ENCODE data around the gene MRAP2. TPM values are rescaled to one million over a fixed set of nuclear protein-coding genes. Genes with fewer than 3 reads are reported as not detected.
A peak's percentile ranks its signal among the peaks of the same experiment; 100 is the strongest.

MRAP2 gene
- total and polyA plus RNA-seq, 2 of the 13 experiments (the other 11 are each of a cell fraction or from before 2014, with no cell fraction given) = 0.33 to 3.5 TPM

GRCh38 chr6:84035484-84035883 lies 1.9 kb downstream of the MRAP2 start (continued):
- no peak for TF ChIP-seq ZNF781 (CRISPR knock-in tag; IDR thresholded peaks at IDR 0.05; ENCODE audit: borderline replicate concordance, not compliant biosample characterization)
- TF ChIP-seq ZNF550 (CRISPR knock-in tag; IDR thresholded peaks at IDR 0.05; ENCODE audit: borderline replicate concordance) = no peak
- TF ChIP-seq BRD4 (CRISPR knock-in tag; IDR thresholded peaks at IDR 0.05) = no peak
- no peak for TF ChIP-seq IRX3 (CRISPR knock-in tag; IDR thresholded peaks at IDR 0.05; ENCODE audit: borderline replicate concordance, low read depth)

DNA sequence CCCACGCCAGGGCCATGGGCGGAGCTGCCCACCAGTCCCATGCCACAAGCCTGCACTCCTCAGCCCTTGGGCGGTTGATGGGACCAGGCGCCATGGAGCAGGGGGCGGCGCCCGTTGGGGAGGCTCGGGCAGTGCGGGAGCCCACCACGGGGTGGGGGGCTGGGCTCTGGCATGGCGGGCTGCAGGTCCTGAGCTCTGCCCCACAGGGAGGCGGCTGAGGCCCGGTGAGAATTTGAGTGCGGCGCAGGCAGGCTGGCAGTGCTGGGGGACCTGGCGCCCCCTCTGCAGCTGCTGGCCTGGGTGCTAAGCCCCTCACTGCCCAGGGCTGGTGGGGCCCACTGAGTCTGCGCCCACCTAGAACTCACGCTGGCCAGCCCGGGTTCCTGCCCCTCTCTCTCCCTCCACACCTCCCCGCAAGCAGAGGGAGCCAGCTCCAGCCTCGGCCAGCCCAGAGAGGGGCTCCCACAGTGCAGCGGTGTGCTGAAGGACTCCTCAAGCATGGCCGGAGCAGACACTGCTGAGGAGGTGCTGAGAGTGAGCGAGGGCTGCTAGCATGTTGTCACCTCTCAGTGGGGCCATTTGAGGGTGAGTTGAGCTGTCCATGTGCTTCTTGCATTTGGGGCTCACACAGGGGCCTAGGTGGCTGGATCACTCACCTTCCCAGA lies 4.0 kb downstream of the MRAP2 start:
- Histone ChIP-seq H3K27me3 (ENCODE audit: control insufficient read depth in 1 of 2, insufficient read depth in 2 of 2, low read length in 2 of 2) (peaks cover 0 to 26% of the 10 kb centered on the region in 2 experiments), H3K36me3 (replicated peaks in 1 of 2; ENCODE audit: control insufficient read depth in 1 of 2, insufficient read depth in 2 of 2, low read length in 2 of 2) (no peaks in the 10 kb centered on the region), H2AFZ (ENCODE audit: low read length) (no peak overlapping the region), H3K9me3 (ENCODE audit: low read length) (peaks cover 5% of the 10 kb centered on the region; the same call in 1 of the 2 replicates), H3K4me3 (replicated peaks in 1 of 3; ENCODE audit: insufficient read depth in 1 of 3, low read depth in 2 of 3, low read length in 3 of 3) (no peak overlapping the region), H3K27ac (ENCODE audit: extremely low read length, insufficient read depth, low read length) (no peak overlapping the region), H3K79me2 (ENCODE audit: insufficient read depth, low read length) (no peaks in the 10 kb centered on the region), H4K20me1 (ENCODE audit: insufficient read depth, low read length) (no peaks in the 10 kb centered on the region), H3K9ac (ENCODE audit: insufficient read depth, low read depth, low read length) (no peak overlapping the region), H3K4me1 (ENCODE audit: insufficient read depth, low read length) (peaks cover 17% of the 10 kb centered on the region), H3K4me2 (ENCODE audit: low read depth, low read length) (no peak overlapping the region)
- POLR2A ChIA-PET = no interaction called here
- in situ Hi-C loops (cut with HindIII; ENCODE audit: extremely low pct_ligation_motif_present, low pct_unique_long_range_greater_than_20kb) = no loop called here
- ATAC-seq = no peak
- intact Hi-C loops (cut with micrococcal nuclease; ENCODE audit: unreplicated experiment) = no loop called here
- CTCF ChIA-PET (ENCODE audit: low intra/inter-chr PET ratio, low total read pairs) = no interaction called here
- WGBS (ENCODE audit: low lambda C conversion rate) = 43% methylated on average over 2 of the region's 24 CpGs
- FAIRE-seq = no peak
- no TSS peak for BruUV-seq (replicated peaks)
- no peak for TF ChIP-seq PRMT3 (CRISPR knock-in tag; IDR thresholded peaks at IDR 0.05; ENCODE audit: borderline replicate concordance, low read depth)
- peak; percentile 97 for TF ChIP-seq ZNF850 (CRISPR knock-in tag; conservative IDR thresholded peaks at IDR 0.05)
- DNase-seq (ENCODE audit: low spot score) = no peak

DNA sequence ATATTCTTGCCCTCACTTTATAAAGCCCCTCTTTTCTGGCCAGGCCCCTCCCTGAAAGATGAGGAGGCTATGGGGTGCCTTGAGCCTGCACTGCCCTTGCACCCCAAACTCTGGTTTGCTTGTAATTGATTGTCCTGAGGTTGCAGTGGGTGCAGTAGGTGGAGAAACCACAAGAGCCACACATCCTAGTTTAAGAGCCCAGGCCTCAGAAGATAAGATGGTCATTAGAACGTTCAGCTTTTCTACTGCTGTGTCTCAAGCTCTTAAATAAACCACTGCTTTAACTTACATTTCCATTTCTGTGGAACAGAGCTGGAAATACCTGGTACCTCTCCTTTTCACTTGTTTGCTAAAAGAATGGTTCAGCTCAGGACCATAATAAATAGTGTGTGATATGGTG lies 9.0 kb downstream of the MRAP2 start:
- ChIA-PET CTCF (ENCODE audit: low intra/inter-chr PET ratio, low total read pairs) (no interaction called here), POLR2A (no interaction called here)
- no peak overlapping the region for H2AFZ ChIP-seq (ENCODE audit: low read length)
- ATAC-seq (no peak), DNase-seq (ENCODE audit: low spot score) (no peak), FAIRE-seq (no peak)
- H4K20me1 ChIP-seq (ENCODE audit: insufficient read depth, low read length) = no peaks in the 10 kb centered on the region
- H3K4me3 ChIP-seq (replicated peaks in 1 of 3; ENCODE audit: insufficient read depth in 1 of 3, low read depth in 2 of 3, low read length in 3 of 3) = no peak overlapping the region
- intact Hi-C loops (cut with micrococcal nuclease; ENCODE audit: unreplicated experiment) = no loop called here
- H3K36me3 ChIP-seq (replicated peaks in 1 of 2; ENCODE audit: control insufficient read depth in 1 of 2, insufficient read depth in 2 of 2, low read length in 2 of 2) = no peaks in the 10 kb centered on the region
- peaks cover 5% of the 10 kb centered on the region; the same call in 1 of the 2 replicates for H3K9me3 ChIP-seq (ENCODE audit: low read length)
- 17% methylated on average over 1 of the region's 1 CpG for WGBS (ENCODE audit: low lambda C conversion rate)
- in situ Hi-C loops (cut with HindIII; ENCODE audit: extremely low pct_ligation_motif_present, low pct_unique_long_range_greater_than_20kb) = no loop called here
- H3K27ac ChIP-seq (ENCODE audit: extremely low read length, insufficient read depth, low read length) = no peak overlapping the region
- BruUV-seq (replicated peaks) = no TSS peak
- no peaks in the 10 kb centered on the region for H3K27me3 ChIP-seq (ENCODE audit: control insufficient read depth in 1 of 2, insufficient read depth in 2 of 2, low read length in 2 of 2)
- H3K9ac ChIP-seq (ENCODE audit: insufficient read depth, low read depth, low read length) = no peak overlapping the region
- H3K4me1 ChIP-seq (ENCODE audit: insufficient read depth, low read length) = peaks cover 33% of the 10 kb centered on the region
- no peaks in the 10 kb centered on the region for H3K79me2 ChIP-seq (ENCODE audit: insufficient read depth, low read length)
- no peak overlapping the region for H3K4me2 ChIP-seq (ENCODE audit: low read depth, low read length)
- TF ChIP-seq, protein P1, sequence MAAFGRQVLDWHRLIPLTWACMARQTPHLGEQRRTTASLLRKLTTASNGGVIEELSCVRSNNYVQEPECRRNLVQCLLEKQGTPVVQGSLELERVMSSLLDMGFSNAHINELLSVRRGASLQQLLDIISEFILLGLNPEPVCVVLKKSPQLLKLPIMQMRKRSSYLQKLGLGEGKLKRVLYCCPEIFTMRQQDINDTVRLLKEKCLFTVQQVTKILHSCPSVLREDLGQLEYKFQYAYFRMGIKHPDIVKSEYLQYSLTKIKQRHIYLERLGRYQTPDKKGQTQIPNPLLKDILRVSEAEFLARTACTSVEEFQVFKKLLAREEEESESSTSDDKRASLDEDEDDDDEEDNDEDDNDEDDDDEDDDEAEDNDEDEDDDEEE (CRISPR knock-in tag; IDR thresholded peaks at IDR 0.05) = no peak
- TF ChIP-seq HES4 (CRISPR knock-in tag; IDR thresholded peaks at IDR 0.05; ENCODE audit: borderline replicate concordance) = no peak
- no peak for TF ChIP-seq ZBTB39 (CRISPR knock-in tag; IDR thresholded peaks at IDR 0.05)
- TF ChIP-seq ZFYVE20 (CRISPR knock-in tag; IDR thresholded peaks at IDR 0.05; ENCODE audit: borderline replicate concordance, low read depth) = no peak
- TF ChIP-seq ZNF446 (CRISPR knock-in tag; IDR thresholded peaks at IDR 0.05) = no peak
- no peak for TF ChIP-seq FOXK2 (IDR thresholded peaks at IDR 0.05)
